ENCODE results near the gene CHDH.

GRCh38 chr3:53834429-53835095 is 11.7 kb downstream of the CHDH start:
- no peak for TF ChIP-seq POLR2A (IDR thresholded peaks at IDR 0.05; ENCODE audit: low read length)
- TF ChIP-seq GATA1 (IDR thresholded peaks at IDR 0.05; ENCODE audit: low read depth, low read length): no peak
